GM23338 (cell line): ENCODE measurements around the gene UBXN7. TPM values are rescaled to one million over a fixed set of nuclear protein-coding genes. Genes with fewer than 3 reads are reported as not detected.

ENCODE experiments used
- ATAC-seq: fragments of 200-7000 bp; cut with Tn5 transposase; 3 replicates; pipeline ENCODE4 v1.9.1; 2020
- DNase-seq: peaks from one replicate; pipeline ENCODE4 v3.0.0-alpha.2; 2015; ENCODE audit warnings: low spot score
- H2AFZ ChIP-seq: fragments of 200-600 bp; sonication (generic); 2 replicates; pipeline ENCODE4 v1.8.0; 2016; ENCODE audit warnings: antibody characterized with exemption, mild to moderate bottlenecking, moderate library complexity
- H3F3A ChIP-seq: fragments of 200-600 bp; sonication (generic); replicated peaks from 2 replicates; pipeline ENCODE4 v1.8.0; 2017; ENCODE audit warnings: antibody characterized with exemption, mixed run types, low read depth
- H3K27ac ChIP-seq: fragments of 200-600 bp; sonication (generic); 2 replicates; pipeline ENCODE4 v1.6.1; 2016; ENCODE audit warnings: low read depth
- H3K27me3 ChIP-seq: fragments of 200-600 bp; sonication (generic); 2 replicates; pipeline ENCODE4 v1.8.0; 2016; ENCODE audit warnings: mild to moderate bottlenecking, mixed run types, moderate library complexity; ENCODE audit not compliant: insufficient read depth
- H3K36me3 ChIP-seq: fragments of 200-600 bp; sonication (generic); 2 replicates; pipeline ENCODE4 v1.8.0; 2016; ENCODE audit warnings: mild to moderate bottlenecking; ENCODE audit not compliant: insufficient read depth
- H3K4me1 ChIP-seq: fragments of 200-600 bp; sonication (generic); 2 replicates; pipeline ENCODE4 v1.8.0; 2016; ENCODE audit warnings: mild to moderate bottlenecking, moderate library complexity; ENCODE audit not compliant: insufficient read depth
- H3K4me2 ChIP-seq: fragments of 200-600 bp; sonication (generic); 2 replicates; pipeline ENCODE4 v1.7.1; 2017; ENCODE audit warnings: mixed run types
- H3K4me3 ChIP-seq: fragments of 200-600 bp; sonication (generic); 2 replicates; pipeline ENCODE4 v1.6.1; 2016; ENCODE audit warnings: mixed run types
- H3K79me2 ChIP-seq: fragments of 200-600 bp; sonication (generic); replicated peaks from 2 replicates; pipeline ENCODE4 v1.8.0; 2017; ENCODE audit warnings: mild to moderate bottlenecking; ENCODE audit not compliant: insufficient read depth
- H3K9me2 ChIP-seq: fragments of 200-600 bp; sonication (generic); 2 replicates; pipeline ENCODE4 v1.8.0; 2017; ENCODE audit not compliant: insufficient read depth
- H4K20me1 ChIP-seq: fragments of 200-600 bp; sonication (generic); replicated peaks from 2 replicates; pipeline ENCODE4 v1.8.0; 2017; ENCODE audit warnings: mild to moderate bottlenecking; ENCODE audit not compliant: insufficient read depth
- H3K27ac Mint-ChIP-seq: 2 replicates; pipeline ENCODE4 v1.8.0; 2020; ENCODE audit warnings: inconsistent platforms, mild to moderate bottlenecking, moderate library complexity, mixed read lengths
- H3K27me3 Mint-ChIP-seq: 3 replicates; pipeline ENCODE4 v1.8.0; 2022; ENCODE audit warnings: low read depth, mild to moderate bottlenecking, moderate library complexity, mixed read lengths, inconsistent platforms; ENCODE audit not compliant: insufficient read depth, poor library complexity
- H3K36me3 Mint-ChIP-seq: 3 replicates; pipeline ENCODE4 v1.8.0; 2021; ENCODE audit warnings: low read depth, mild to moderate bottlenecking, inconsistent platforms, moderate library complexity, mixed read lengths
- H3K4me1 Mint-ChIP-seq: 3 replicates; pipeline ENCODE4 v1.8.0; 2020; ENCODE audit warnings: mild to moderate bottlenecking, inconsistent platforms, mixed read lengths
- H3K4me3 Mint-ChIP-seq: 3 replicates; pipeline ENCODE4 v1.8.0; 2021; ENCODE audit warnings: moderate library complexity, mild to moderate bottlenecking, inconsistent platforms, mixed read lengths
- H3K9me3 Mint-ChIP-seq: 3 replicates; pipeline ENCODE4 v1.8.0; 2020; ENCODE audit warnings: moderate library complexity, mild to moderate bottlenecking, inconsistent platforms, mixed read lengths
- CREB1 ChIP-seq: fragments of 250-450 bp; sonication (Bioruptor Pico); IDR thresholded peaks from 2 replicates; pipeline ENCODE4 v1.5.0; 2020; ENCODE audit warnings: low read depth, mild to moderate bottlenecking, moderate library complexity
- EZH2 ChIP-seq: fragments of 200-600 bp; sonication (generic); IDR thresholded peaks from one replicate; pipeline ENCODE4 v1.8.0; 2017; ENCODE audit warnings: antibody characterized with exemption, mild to moderate bottlenecking, low read depth; ENCODE audit not compliant: unreplicated experiment
- EZH2phosphoT487 ChIP-seq: fragments of 200-600 bp; sonication (generic); IDR thresholded peaks from one replicate; pipeline ENCODE4 v1.8.1; 2018; ENCODE audit warnings: antibody characterized with exemption; ENCODE audit not compliant: unreplicated experiment
- NANOG ChIP-seq: IDR thresholded peaks from 2 replicates; pipeline ENCODE4 v1.6.1; 2016; ENCODE audit warnings: antibody characterized with exemption, borderline replicate concordance
- POLR2AphosphoS5 ChIP-seq: IDR thresholded peaks from 2 replicates; pipeline ENCODE4 v1.6.1; 2016; ENCODE audit warnings: antibody characterized with exemption, low read depth
- REST ChIP-seq: IDR thresholded peaks from one replicate; pipeline ENCODE4 v1.6.1; 2018; ENCODE audit warnings: antibody characterized with exemption; ENCODE audit not compliant: unreplicated experiment
- STAT1 ChIP-seq: IDR thresholded peaks from one replicate; pipeline ENCODE4 v1.6.1; 2016; ENCODE audit warnings: antibody characterized with exemption; ENCODE audit not compliant: unreplicated experiment
- ZNF114 ChIP-seq: fragments of 250-450 bp; sonication (Bioruptor Pico); IDR thresholded peaks from 2 replicates; pipeline ENCODE4 v1.5.0; 2020; ENCODE audit warnings: mild to moderate bottlenecking, moderate library complexity
- ZNF331 ChIP-seq: fragments of 250-450 bp; sonication (Bioruptor Pico); IDR thresholded peaks from 2 replicates; pipeline ENCODE4 v1.5.0; 2020; ENCODE audit warnings: low read depth, mild to moderate bottlenecking, moderate library complexity
- ZNF462 ChIP-seq: fragments of 250-450 bp; sonication (Bioruptor Pico); IDR thresholded peaks from 2 replicates; pipeline ENCODE4 v1.5.0; 2020; ENCODE audit warnings: mild to moderate bottlenecking, moderate library complexity
- polyA plus RNA-seq: library from polyadenylated mRNA; unstranded; fragments of >200 nt; fragmentation: Nextera tagmentation; extraction: Ambion mirVana; gene quantifications from 2 replicates; pipeline ENCODE4 v1.2.1, GENCODE V29; 2016
- total RNA-seq: library from RNA; depleted of rRNA; stranded (reverse); fragments of >200 nt; shearing (Covaris generic); gene quantifications from 2 replicates; pipeline ENCODE4 v1.2.3, GENCODE V29; 2014

The UBXN7 gene
- total and polyA plus RNA-seq, 2 experiments from 2014 or later, result 37.9 to 46.2 TPM

GRCh38 chr3:196335503-196335948 lies 96.7 kb downstream of the UBXN7 start:
- Histone ChIP-seq H2AFZ (peak overlapping the region; percentile 59; the same call in 1 of the 2 replicates), H3K4me2 (no peak overlapping the region), H3K27me3 (no peaks in the 10 kb centered on the region), H3K36me3 (no peaks in the 10 kb centered on the region), H3K4me3 (no peak overlapping the region), H3K27ac (no peak overlapping the region), H3F3A (no peaks in the 10 kb centered on the region), H3K9me2 (no peaks in the 10 kb centered on the region), H4K20me1 (no peaks in the 10 kb centered on the region), H3K79me2 (no peaks in the 10 kb centered on the region), H3K4me1 (no peaks in the 10 kb centered on the region)
- TF ChIP-seq REST (no peak), EZH2 (no peak), CREB1 (CRISPR knock-in tag) (no peak), POLR2AphosphoS5 (no peak), EZH2phosphoT487 (no peak)
- no peak overlapping the region for H3K4me3 Mint-ChIP-seq
- no peaks in the 10 kb centered on the region for H3K4me1 Mint-ChIP-seq
- H3K9me3 Mint-ChIP-seq, result no peaks in the 10 kb centered on the region; the same call in 2 of the 3 replicates
- H3K36me3 Mint-ChIP-seq, result no peaks in the 10 kb centered on the region
- ATAC-seq (no peak), DNase-seq (no peak)
- H3K27ac Mint-ChIP-seq, result no peak overlapping the region
- peaks cover 6% of the 10 kb centered on the region for H3K27me3 Mint-ChIP-seq

- Histone ChIP-seq H4K20me1 (no peaks in the 10 kb centered on the region), H3K36me3 (no peaks in the 10 kb centered on the region), H3K4me1 (no peaks in the 10 kb centered on the region), H3K27ac (no peak overlapping the region), H3K9me2 (no peaks in the 10 kb centered on the region), H3K79me2 (no peaks in the 10 kb centered on the region), H2AFZ (no peak overlapping the region), H3K27me3 (no peaks in the 10 kb centered on the region), H3K4me2 (no peak overlapping the region), H3K4me3 (no peak overlapping the region), H3F3A (no peaks in the 10 kb centered on the region)
- no peak overlapping the region for H3K27ac Mint-ChIP-seq
- H3K36me3 Mint-ChIP-seq, result no peaks in the 10 kb centered on the region
- DNase-seq (no peak), ATAC-seq (no peak)
- no peaks in the 10 kb centered on the region; the same call in 2 of the 3 replicates for H3K9me3 Mint-ChIP-seq
- no peak overlapping the region for H3K4me3 Mint-ChIP-seq
- H3K4me1 Mint-ChIP-seq, result no peaks in the 10 kb centered on the region
- H3K27me3 Mint-ChIP-seq, result peaks cover 5% of the 10 kb centered on the region
- TF ChIP-seq EZH2phosphoT487 (no peak), STAT1 (no peak), POLR2AphosphoS5 (no peak), ZNF462 (no peak), NANOG (no peak), ZNF114 (CRISPR knock-in tag) (no peak), ZNF331 (no peak)
Measured at GRCh38 chr3:196334982-196335381, 97.2 kb downstream of the UBXN7 start.
